GM12878 (cell line): ENCODE measurements around the gene LRRC3C.

ENCODE experiments used
- BRCA1 ChIP-seq: IDR thresholded peaks from 2 replicates; pipeline ENCODE4 v1.6.1; 2011; ENCODE audit warnings: low read depth, low read length, improper control_type of control experiment
- CTCF ChIP-seq, 3 experiments: IDR thresholded peaks in 2 of 3; conservative IDR thresholded peaks in 1 of 3; 2 replicates each; pipeline ENCODE4 v1.5.1; 2011; ENCODE audit warnings: low read depth in 3 of 3, low read length in 3 of 3, mild to moderate bottlenecking in 3 of 3, control low read depth in 2 of 3, moderate library complexity in 2 of 3, inconsistent platforms in 1 of 3, mixed read lengths in 1 of 3; ENCODE audit not compliant: control insufficient read depth in 2 of 3, insufficient read depth in 1 of 3; ENCODE audit errors: extremely low read depth in 1 of 3
- EZH2 ChIP-seq: IDR thresholded peaks from 2 replicates; pipeline ENCODE4 v1.6.1; 2012; ENCODE audit warnings: low read depth, mild to moderate bottlenecking, control low read depth, inconsistent platforms, low read length, borderline replicate concordance; ENCODE audit not compliant: control insufficient read depth
- MAX ChIP-seq: IDR thresholded peaks from 2 replicates; pipeline ENCODE4 v1.6.1; 2012; ENCODE audit warnings: low read depth, low read length, improper control_type of control experiment
- POLR2A ChIP-seq: IDR thresholded peaks from 2 replicates; pipeline ENCODE4 v1.6.1; 2011; ENCODE audit warnings: low read depth, mild to moderate bottlenecking, low read length
- REST ChIP-seq: IDR thresholded peaks from 2 replicates; pipeline ENCODE4 v1.6.1; 2012; ENCODE audit warnings: mild to moderate bottlenecking, low read depth, low read length
- ZBTB40 ChIP-seq: fragments of 450-650 bp; IDR thresholded peaks from 2 replicates; pipeline ENCODE4 v1.6.1; 2016; ENCODE audit warnings: mild to moderate bottlenecking, moderate library complexity, borderline replicate concordance

- no peak for TF ChIP-seq BRCA1
- no peak for TF ChIP-seq ZBTB40
- TF ChIP-seq CTCF (IDR thresholded peaks at IDR 0.05 in 2 of 3, conservative IDR thresholded peaks at IDR 0.05 in 1 of 3; ENCODE audit: control insufficient read depth in 2 of 3, extremely low read depth in 1 of 3, insufficient read depth in 1 of 3, low read depth in 3 of 3, low read length in 3 of 3): no peak
- TF ChIP-seq POLR2A: no peak
- TF ChIP-seq REST: no peak
- no peak for TF ChIP-seq MAX
- no peak for TF ChIP-seq EZH2
Observed at GRCh38 chr17:39928858-39929645, 1.5 kb downstream of the LRRC3C start.
